ENCODE results near the gene ABCB9.

The ABCB9 gene

GRCh38 chr12:122886851-122887818 is 79.1 kb downstream of the ABCB9 start:
- peak overlapping the region; percentile 92 for H3K27ac ChIP-seq
- TF ChIP-seq, protein P1, sequence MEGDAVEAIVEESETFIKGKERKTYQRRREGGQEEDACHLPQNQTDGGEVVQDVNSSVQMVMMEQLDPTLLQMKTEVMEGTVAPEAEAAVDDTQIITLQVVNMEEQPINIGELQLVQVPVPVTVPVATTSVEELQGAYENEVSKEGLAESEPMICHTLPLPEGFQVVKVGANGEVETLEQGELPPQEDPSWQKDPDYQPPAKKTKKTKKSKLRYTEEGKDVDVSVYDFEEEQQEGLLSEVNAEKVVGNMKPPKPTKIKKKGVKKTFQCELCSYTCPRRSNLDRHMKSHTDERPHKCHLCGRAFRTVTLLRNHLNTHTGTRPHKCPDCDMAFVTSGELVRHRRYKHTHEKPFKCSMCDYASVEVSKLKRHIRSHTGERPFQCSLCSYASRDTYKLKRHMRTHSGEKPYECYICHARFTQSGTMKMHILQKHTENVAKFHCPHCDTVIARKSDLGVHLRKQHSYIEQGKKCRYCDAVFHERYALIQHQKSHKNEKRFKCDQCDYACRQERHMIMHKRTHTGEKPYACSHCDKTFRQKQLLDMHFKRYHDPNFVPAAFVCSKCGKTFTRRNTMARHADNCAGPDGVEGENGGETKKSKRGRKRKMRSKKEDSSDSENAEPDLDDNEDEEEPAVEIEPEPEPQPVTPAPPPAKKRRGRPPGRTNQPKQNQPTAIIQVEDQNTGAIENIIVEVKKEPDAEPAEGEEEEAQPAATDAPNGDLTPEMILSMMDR (conservative IDR thresholded peaks at IDR 0.05) = no peak
- no peak for TF ChIP-seq ZFX (IDR thresholded peaks at IDR 0.05)

DNA sequence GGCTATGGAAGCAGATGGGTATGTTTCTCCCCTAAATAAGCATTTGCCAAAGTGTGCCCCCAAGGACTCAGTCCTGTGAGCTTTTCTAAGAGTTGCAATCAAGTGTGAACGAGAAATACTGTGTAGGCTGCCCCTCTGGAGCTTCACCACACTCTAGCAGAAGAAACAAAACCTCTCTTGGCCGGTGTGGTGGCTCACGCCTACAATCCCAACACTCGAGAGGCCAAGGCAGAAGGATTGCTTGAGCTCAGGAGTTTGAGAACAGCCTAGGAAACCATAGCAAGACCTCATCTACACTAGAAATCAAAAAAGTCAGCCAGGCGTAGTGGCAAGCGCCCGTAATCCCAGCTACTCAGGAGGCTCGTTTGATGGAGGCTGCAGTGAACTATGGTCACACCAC is 80.1 kb downstream of the ABCB9 start:
- peak overlapping the region; percentile 31; the same call in 1 of the 2 replicates for H3K27ac ChIP-seq
- no peak for TF ChIP-seq ZFX (IDR thresholded peaks at IDR 0.05)
- TF ChIP-seq, protein P1 (conservative IDR thresholded peaks at IDR 0.05) = no peak

- no peak for TF ChIP-seq ZFX (IDR thresholded peaks at IDR 0.05)
- TF ChIP-seq, protein P1 (conservative IDR thresholded peaks at IDR 0.05) = no peak
- no peak overlapping the region for H3K27ac ChIP-seq
These were observed 81.4 kb downstream of the ABCB9 start for GRCh38 chr12:122884860-122885259.

DNA sequence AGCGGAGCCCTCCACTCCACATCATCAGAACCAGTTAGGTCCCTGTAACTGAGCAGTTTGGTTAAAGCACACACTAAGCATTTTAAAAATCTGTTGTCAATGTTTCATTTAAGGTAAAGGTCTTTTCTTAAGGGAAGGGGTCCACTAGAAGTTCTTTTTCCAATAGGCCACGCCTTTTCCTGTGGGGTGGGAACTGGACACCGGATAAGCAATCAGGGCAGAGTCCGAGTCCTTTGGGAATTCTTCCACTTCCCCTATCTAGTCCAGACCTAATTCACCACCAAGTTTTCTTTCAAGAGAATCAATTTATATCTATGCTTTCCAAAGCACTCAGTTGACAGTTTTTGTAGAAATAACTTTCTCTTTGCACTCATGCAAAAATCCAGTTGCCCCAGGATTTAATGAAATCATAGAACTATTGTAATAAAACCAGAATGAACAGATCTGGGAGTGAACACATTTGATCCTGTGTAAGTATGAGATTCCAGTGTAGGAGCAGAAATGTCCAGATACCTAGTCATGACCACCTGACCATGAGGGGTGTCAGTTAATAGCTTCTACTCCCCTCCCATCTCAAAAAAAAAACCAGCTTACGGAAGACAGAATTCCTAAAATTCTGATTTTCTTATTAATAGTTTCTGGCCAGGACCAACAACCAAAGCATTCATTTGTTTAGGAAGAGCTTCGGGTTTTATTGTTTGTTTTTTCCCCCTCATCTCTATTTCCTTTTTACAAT is 82.0 kb downstream of the ABCB9 start:
- TF ChIP-seq, protein P1 (conservative IDR thresholded peaks at IDR 0.05) = no peak
- TF ChIP-seq ZFX (IDR thresholded peaks at IDR 0.05) = no peak
- no peak overlapping the region for H3K27ac ChIP-seq

DNA sequence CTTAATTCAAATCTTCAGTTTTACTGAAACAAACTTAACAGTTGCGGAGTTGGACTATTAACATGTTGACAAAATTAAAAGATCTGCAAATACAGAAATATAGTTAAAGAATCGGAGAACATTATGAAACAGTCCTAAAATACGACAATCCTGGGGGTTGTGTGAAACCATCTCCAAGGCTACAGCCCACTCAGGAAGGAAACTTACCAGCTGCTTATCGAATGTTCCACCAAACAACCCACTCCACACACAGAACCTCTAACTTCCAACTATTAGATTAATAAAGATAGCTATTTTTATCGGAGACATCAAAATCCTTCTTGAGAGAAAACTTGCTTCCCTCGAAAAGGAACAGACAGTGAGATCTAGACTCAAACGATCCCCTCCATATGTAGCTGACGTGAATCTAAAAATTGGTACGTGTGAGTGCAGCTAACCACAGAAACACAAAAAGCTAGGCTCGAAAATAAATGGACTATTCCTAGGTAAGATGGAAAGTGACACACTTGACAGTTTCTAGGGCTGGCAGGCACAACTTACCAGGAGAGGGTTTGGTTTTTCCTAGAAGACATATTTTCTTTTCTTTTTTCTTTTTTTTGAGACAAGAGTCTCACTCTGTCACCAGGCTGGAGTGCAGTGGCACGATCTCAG is 83.2 kb downstream of the ABCB9 start:
- no peak overlapping the region for H3K27ac ChIP-seq
- TF ChIP-seq, protein P1 (conservative IDR thresholded peaks at IDR 0.05) = no peak
- no peak for TF ChIP-seq ZFX (IDR thresholded peaks at IDR 0.05)

- TF ChIP-seq, protein P1 (conservative IDR thresholded peaks at IDR 0.05) = no peak; the same call in 1 of the 2 replicates
- no peak for TF ChIP-seq ZFX (IDR thresholded peaks at IDR 0.05)
- no peak overlapping the region for H3K27ac ChIP-seq
These were observed 85.6 kb downstream of the ABCB9 start for GRCh38 chr12:122880668-122881067.

All from C4-2B (cell line).